HepG2 (cell line): Measurements from ENCODE around the gene CSNK1A1. TPM values are rescaled to one million over a fixed set of nuclear protein-coding genes. Genes with fewer than 3 reads are reported as not detected.

Source experiments
- ADNP ChIP-seq: sonication (generic); formaldehyde crosslinking; IDR thresholded peaks from 2 replicates; pipeline ENCODE4 v1.4.0; 2020; ENCODE audit warnings: missing genetic modification reagents
- AFF4 ChIP-seq: sonication (generic); formaldehyde crosslinking; IDR thresholded peaks from 2 replicates; pipeline ENCODE4 v1.4.0; 2020; ENCODE audit warnings: missing genetic modification reagents
- NFE2L2 ChIP-seq: fragments of 150-350 bp; IDR thresholded peaks from 2 replicates; pipeline ENCODE4 v1.6.1; 2014; ENCODE audit warnings: low read length
- TSC22D2 ChIP-seq: sonication (generic); formaldehyde crosslinking; IDR thresholded peaks from 2 replicates; pipeline ENCODE4 v1.5.1; 2020; ENCODE audit warnings: missing genetic modification reagents, mild to moderate bottlenecking, borderline replicate concordance
- ZNF282 ChIP-seq: fragments of 450-650 bp; IDR thresholded peaks from 2 replicates; pipeline ENCODE4 v1.6.1; 2018; ENCODE audit not compliant: partially characterized antibody
- polyA plus RNA-seq, 8 experiments: library from polyadenylated mRNA; depleted of rRNA in 3 of 8; stranded (reverse) in 7 of 8; unstranded in 1 of 8; fragments of >200 nt; fragmentation: Illumina TruSeq in 4 of 8; extraction: Trizol in 4 of 8; gene quantifications; 2 replicates each; pipeline versions ENCODE4 v1.2.1 to v1.2.3, GENCODE V29; 2011 to 2016; ENCODE audit warnings: low read depth in 4 of 8, missing spikeins in 1 of 8, mixed read lengths in 1 of 8; ENCODE audit not compliant: insufficient read depth in 1 of 8
- total RNA-seq, 5 experiments: library from RNA; depleted of rRNA; stranded (reverse); fragments of >200 nt; fragmentation: Illumina TruSeq; extraction: Trizol; gene quantifications; 2 replicates each; pipeline ENCODE4 v1.2.3, GENCODE V29; 2016; ENCODE audit warnings: low read depth in 1 of 5
- TF ChIP-seq, protein P1 (sequence below): sonication (generic); formaldehyde crosslinking; IDR thresholded peaks from 2 replicates; pipeline ENCODE4 v1.4.0; 2020; ENCODE audit warnings: mild to moderate bottlenecking, missing genetic modification reagents, borderline replicate concordance
- TF ChIP-seq, protein P2 (sequence below), 2 experiments: fragments of 450-650 bp in 1 of 2; sonication (generic) in 1 of 2; formaldehyde crosslinking in 1 of 2; IDR thresholded peaks; 2 replicates each; pipeline versions ENCODE4 v1.6.1 to v1.8.0; 2016 to 2022; ENCODE audit warnings: antibody characterized with exemption in 1 of 2, mild to moderate bottlenecking in 1 of 2, missing genetic modification reagents in 1 of 2
- TF ChIP-seq, protein P3 (sequence below): IDR thresholded peaks from 2 replicates; pipeline ENCODE4 v1.6.1; 2016; ENCODE audit warnings: low read depth, control low read depth

CSNK1A1 gene
- total and polyA plus RNA-seq, 2 of the 13 experiments (the other 11 are each of a cell fraction or from before 2014, with no cell fraction given): 89.0 to 149 TPM

GRCh38 chr5:149550594-149551226 lies 529 bp downstream of the CSNK1A1 start (continued):
- TF ChIP-seq, protein P1, sequence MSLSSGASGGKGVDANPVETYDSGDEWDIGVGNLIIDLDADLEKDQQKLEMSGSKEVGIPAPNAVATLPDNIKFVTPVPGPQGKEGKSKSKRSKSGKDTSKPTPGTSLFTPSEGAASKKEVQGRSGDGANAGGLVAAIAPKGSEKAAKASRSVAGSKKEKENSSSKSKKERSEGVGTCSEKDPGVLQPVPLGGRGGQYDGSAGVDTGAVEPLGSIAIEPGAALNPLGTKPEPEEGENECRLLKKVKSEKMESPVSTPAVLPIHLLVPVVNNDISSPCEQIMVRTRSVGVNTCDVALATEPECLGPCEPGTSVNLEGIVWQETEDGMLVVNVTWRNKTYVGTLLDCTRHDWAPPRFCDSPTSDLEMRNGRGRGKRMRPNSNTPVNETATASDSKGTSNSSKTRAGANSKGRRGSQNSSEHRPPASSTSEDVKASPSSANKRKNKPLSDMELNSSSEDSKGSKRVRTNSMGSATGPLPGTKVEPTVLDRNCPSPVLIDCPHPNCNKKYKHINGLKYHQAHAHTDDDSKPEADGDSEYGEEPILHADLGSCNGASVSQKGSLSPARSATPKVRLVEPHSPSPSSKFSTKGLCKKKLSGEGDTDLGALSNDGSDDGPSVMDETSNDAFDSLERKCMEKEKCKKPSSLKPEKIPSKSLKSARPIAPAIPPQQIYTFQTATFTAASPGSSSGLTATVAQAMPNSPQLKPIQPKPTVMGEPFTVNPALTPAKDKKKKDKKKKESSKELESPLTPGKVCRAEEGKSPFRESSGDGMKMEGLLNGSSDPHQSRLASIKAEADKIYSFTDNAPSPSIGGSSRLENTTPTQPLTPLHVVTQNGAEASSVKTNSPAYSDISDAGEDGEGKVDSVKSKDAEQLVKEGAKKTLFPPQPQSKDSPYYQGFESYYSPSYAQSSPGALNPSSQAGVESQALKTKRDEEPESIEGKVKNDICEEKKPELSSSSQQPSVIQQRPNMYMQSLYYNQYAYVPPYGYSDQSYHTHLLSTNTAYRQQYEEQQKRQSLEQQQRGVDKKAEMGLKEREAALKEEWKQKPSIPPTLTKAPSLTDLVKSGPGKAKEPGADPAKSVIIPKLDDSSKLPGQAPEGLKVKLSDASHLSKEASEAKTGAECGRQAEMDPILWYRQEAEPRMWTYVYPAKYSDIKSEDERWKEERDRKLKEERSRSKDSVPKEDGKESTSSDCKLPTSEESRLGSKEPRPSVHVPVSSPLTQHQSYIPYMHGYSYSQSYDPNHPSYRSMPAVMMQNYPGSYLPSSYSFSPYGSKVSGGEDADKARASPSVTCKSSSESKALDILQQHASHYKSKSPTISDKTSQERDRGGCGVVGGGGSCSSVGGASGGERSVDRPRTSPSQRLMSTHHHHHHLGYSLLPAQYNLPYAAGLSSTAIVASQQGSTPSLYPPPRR: no peak
- TF ChIP-seq TSC22D2 (CRISPR knock-in tag) (no peak), AFF4 (CRISPR knock-in tag) (no peak), ADNP (no peak), NFE2L2 (no peak), ZNF282 (no peak)
- TF ChIP-seq, protein P2, sequence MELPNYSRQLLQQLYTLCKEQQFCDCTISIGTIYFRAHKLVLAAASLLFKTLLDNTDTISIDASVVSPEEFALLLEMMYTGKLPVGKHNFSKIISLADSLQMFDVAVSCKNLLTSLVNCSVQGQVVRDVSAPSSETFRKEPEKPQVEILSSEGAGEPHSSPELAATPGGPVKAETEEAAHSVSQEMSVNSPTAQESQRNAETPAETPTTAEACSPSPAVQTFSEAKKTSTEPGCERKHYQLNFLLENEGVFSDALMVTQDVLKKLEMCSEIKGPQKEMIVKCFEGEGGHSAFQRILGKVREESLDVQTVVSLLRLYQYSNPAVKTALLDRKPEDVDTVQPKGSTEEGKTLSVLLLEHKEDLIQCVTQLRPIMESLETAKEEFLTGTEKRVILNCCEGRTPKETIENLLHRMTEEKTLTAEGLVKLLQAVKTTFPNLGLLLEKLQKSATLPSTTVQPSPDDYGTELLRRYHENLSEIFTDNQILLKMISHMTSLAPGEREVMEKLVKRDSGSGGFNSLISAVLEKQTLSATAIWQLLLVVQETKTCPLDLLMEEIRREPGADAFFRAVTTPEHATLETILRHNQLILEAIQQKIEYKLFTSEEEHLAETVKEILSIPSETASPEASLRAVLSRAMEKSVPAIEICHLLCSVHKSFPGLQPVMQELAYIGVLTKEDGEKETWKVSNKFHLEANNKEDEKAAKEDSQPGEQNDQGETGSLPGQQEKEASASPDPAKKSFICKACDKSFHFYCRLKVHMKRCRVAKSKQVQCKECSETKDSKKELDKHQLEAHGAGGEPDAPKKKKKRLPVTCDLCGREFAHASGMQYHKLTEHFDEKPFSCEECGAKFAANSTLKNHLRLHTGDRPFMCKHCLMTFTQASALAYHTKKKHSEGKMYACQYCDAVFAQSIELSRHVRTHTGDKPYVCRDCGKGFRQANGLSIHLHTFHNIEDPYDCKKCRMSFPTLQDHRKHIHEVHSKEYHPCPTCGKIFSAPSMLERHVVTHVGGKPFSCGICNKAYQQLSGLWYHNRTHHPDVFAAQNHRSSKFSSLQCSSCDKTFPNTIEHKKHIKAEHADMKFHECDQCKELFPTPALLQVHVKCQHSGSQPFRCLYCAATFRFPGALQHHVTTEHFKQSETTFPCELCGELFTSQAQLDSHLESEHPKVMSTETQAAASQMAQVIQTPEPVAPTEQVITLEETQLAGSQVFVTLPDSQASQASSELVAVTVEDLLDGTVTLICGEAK (IDR thresholded peaks at IDR 0.05): no peak
- TF ChIP-seq, protein P2 (CRISPR knock-in tag; IDR thresholded peaks at IDR 0.05): no peak
- TF ChIP-seq, protein P3, sequence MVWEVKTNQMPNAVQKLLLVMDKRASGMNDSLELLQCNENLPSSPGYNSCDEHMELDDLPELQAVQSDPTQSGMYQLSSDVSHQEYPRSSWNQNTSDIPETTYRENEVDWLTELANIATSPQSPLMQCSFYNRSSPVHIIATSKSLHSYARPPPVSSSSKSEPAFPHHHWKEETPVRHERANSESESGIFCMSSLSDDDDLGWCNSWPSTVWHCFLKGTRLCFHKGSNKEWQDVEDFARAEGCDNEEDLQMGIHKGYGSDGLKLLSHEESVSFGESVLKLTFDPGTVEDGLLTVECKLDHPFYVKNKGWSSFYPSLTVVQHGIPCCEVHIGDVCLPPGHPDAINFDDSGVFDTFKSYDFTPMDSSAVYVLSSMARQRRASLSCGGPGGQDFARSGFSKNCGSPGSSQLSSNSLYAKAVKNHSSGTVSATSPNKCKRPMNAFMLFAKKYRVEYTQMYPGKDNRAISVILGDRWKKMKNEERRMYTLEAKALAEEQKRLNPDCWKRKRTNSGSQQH (CRISPR knock-in tag): peak; percentile 27; the same call in 1 of the 2 replicates
